Measurements from ENCODE around the gene RMRP. TPM values are rescaled to one million over a fixed set of nuclear protein-coding genes. Genes with fewer than 3 reads are reported as not detected.

Gene RMRP
- total and polyA plus RNA-seq, 5 donors: 218 to 22,919 (median 20,579) TPM

DNA sequence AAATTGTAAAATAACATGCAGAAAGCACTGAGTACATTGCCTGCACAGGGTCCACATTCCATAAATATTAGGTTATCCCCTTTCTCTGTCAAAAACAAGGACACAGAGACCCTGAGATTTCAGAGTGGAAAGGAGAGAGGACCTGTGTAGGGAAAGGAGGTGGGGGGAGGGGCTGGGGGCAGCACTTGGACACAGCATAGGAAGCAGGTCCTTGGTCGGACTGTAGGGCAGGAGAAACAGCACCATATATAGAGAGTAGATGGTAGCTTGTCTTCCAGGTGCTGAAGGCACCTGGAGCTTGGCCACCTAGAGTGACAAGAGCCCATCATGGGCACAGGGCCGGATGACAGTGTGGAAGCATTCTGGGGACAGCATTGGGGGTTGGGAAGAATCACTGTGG lies 29.5 kb upstream of the RMRP start:
- Histone ChIP-seq H3K4me3 (ENCODE audit: low read length) (peak overlapping the region; percentile 70), H3K9me3 (ENCODE audit: control insufficient read depth, low read length) (no peaks in the 10 kb centered on the region), H3K27ac (ENCODE audit: low read length) (peak overlapping the region; percentile 76), H3K4me1 (ENCODE audit: control insufficient read depth, insufficient read depth, low read length) (peaks cover 2% of the 10 kb centered on the region), H3K27me3 (ENCODE audit: control insufficient read depth, insufficient read depth) (no peaks in the 10 kb centered on the region)
- WGBS: 54% methylated on average over 2 of the region's 2 CpGs
- intact Hi-C loops (cut with DNase I): no loop called here
- DNase-seq: peak in 1 of 3 donors; percentile 14
- no peak for ATAC-seq

DNA sequence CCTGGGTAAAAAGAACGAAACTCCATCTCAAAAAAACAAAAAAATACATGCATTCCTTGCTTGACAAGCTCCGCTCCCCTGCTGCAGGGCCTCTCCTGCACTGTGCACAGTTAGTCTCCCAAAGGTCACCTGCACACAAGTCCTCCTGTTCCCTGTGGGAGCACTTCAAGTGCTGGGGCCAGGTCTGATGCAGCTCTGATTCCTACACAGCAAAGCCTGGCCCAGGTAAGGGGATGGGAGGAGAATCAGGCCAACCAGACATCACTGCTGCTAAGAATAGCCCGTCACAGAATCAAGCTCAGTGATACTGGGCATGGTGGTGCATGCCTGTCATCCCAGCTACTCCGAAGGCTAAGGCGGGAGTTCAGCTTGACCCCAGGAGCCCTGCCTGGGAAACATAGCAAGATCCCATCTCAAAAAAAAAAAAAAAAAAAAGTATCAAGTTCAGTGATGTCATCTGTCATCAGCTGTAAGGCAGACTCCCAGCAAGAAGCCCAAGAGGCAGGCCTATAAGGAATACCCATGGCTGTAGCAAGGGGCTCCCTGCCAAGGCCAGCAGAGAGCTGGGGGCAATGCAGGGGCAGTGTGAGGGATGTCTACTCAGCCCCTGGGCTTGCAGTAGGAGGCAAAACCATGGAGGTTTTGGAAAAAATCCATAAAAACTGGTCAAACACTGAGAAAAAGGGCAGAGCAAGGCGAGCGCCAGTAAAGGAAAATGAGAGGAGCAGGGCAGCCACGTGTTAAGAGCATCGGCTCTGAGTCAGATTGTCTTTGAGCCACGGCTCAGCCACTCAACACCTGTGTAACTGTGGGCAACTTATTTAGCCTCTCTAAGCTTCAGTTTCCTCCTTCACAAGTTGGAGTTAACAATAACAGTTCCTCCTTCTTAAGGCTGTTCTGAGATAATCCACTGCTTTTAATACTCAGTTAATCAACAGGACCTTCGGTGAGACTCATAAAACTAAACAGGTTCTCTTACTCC lies 28.7 kb upstream of the RMRP start:
- intact Hi-C loops (cut with DNase I): no loop called here
- peak overlapping the region; percentile 70 for H3K4me3 ChIP-seq (ENCODE audit: low read length)
- H3K27ac ChIP-seq (ENCODE audit: low read length): peak overlapping the region; percentile 6
- no peaks in the 10 kb centered on the region for H3K9me3 ChIP-seq (ENCODE audit: control insufficient read depth, low read length)
- H3K4me1 ChIP-seq (ENCODE audit: control insufficient read depth, insufficient read depth, low read length): peaks cover 2% of the 10 kb centered on the region
- ATAC-seq (no peak), DNase-seq (peak in 1 of 3 donors; percentile 82)
- WGBS: 44% methylated on average over 11 of the region's 11 CpGs
- H3K27me3 ChIP-seq (ENCODE audit: control insufficient read depth, insufficient read depth): no peaks in the 10 kb centered on the region

DNA sequence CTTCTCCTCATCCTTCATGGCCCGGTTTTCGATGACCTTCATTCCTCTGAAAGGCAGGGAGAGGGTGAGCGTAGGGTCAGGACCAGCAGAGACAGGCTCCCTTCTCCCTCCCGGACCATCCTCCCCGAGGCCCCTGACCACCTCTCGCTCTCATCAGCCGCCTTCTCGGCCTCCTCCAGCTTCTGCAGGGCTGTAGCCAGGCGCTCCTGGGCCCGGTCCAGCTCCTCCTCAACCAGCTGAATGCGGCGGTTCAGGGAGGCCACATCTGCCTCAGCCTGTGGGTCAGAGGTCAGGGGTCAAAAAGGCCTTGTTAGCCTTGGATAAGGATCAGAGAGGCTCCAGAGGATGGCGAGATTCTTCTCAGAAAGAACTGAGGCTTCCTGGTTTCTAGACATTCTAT lies 27.7 kb upstream of the RMRP start:
- no peaks in the 10 kb centered on the region for H3K27me3 ChIP-seq (ENCODE audit: control insufficient read depth, insufficient read depth)
- H3K27ac ChIP-seq (ENCODE audit: low read length): no peak overlapping the region
- H3K4me3 ChIP-seq (ENCODE audit: low read length): no peak overlapping the region
- H3K9me3 ChIP-seq (ENCODE audit: control insufficient read depth, low read length): no peaks in the 10 kb centered on the region
- H3K4me1 ChIP-seq (ENCODE audit: control insufficient read depth, insufficient read depth, low read length): peaks cover 2% of the 10 kb centered on the region
- DNase-seq: peak in 1 of 3 donors; percentile 52
- ATAC-seq: no peak
- intact Hi-C loops (cut with DNase I): no loop called here
- 66% methylated on average over 13 of the region's 13 CpGs for WGBS

DNA sequence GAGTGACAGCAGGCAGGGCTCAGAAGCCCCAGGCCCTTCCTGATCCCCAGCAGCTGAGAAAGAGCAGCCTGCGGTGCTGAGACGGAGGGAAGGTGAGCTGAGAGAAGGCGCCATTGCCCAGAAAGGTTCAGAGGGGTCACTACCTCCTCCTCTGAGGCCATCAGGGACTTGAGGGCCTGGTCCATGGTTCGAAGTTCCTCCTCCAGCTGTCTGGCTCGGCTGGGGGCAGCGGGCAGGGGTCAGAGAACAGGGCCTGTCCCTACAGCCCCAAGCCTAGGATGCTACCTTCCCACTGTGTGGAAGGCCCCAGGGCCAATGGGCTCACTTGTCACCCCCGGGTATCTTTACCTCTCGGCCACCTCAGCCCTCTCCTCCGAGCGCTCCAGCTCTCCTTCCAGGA lies 27.1 kb upstream of the RMRP start:
- peaks cover 2% of the 10 kb centered on the region for H3K4me1 ChIP-seq (ENCODE audit: control insufficient read depth, insufficient read depth, low read length)
- H3K27me3 ChIP-seq (ENCODE audit: control insufficient read depth, insufficient read depth): no peaks in the 10 kb centered on the region
- DNase-seq (peak in 1 of 3 donors; percentile 44), ATAC-seq (no peak)
- peak overlapping the region; percentile 28 for H3K27ac ChIP-seq (ENCODE audit: low read length)
- 90% methylated on average over 10 of the region's 10 CpGs for WGBS
- H3K9me3 ChIP-seq (ENCODE audit: control insufficient read depth, low read length): no peaks in the 10 kb centered on the region
- intact Hi-C loops (cut with DNase I): no loop called here
- no peak overlapping the region for H3K4me3 ChIP-seq (ENCODE audit: low read length)

DNA sequence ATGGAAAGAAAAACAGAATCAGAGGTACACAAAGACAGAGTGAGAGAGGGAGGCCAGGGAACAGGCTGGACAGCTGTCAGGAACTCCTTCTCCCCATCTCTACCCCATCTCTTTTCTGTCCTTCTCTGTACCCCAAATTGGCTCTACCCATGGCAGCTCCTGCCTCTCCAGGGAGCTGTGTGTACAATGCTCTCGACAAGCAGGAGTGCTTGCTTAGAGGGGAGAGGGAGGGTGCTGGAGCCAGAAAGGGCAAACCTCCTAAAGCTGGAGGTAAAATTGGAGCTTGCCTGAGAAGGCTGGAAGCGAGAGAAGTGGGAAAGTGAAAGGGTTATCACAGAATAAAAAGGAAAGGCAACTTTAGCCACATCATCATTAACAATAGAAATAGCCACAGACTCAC lies 25.5 kb upstream of the RMRP start:
- no peak for ATAC-seq
- Histone ChIP-seq H3K27me3 (ENCODE audit: control insufficient read depth, insufficient read depth) (no peaks in the 10 kb centered on the region), H3K9me3 (ENCODE audit: control insufficient read depth, low read length) (no peaks in the 10 kb centered on the region), H3K27ac (ENCODE audit: low read length) (no peak overlapping the region), H3K4me1 (ENCODE audit: control insufficient read depth, insufficient read depth, low read length) (peaks cover 2% of the 10 kb centered on the region), H3K4me3 (ENCODE audit: low read length) (no peak overlapping the region)
- intact Hi-C loops (cut with DNase I): no loop called here
- 55% methylated on average over 2 of the region's 2 CpGs for WGBS
- DNase-seq: no peak

DNA sequence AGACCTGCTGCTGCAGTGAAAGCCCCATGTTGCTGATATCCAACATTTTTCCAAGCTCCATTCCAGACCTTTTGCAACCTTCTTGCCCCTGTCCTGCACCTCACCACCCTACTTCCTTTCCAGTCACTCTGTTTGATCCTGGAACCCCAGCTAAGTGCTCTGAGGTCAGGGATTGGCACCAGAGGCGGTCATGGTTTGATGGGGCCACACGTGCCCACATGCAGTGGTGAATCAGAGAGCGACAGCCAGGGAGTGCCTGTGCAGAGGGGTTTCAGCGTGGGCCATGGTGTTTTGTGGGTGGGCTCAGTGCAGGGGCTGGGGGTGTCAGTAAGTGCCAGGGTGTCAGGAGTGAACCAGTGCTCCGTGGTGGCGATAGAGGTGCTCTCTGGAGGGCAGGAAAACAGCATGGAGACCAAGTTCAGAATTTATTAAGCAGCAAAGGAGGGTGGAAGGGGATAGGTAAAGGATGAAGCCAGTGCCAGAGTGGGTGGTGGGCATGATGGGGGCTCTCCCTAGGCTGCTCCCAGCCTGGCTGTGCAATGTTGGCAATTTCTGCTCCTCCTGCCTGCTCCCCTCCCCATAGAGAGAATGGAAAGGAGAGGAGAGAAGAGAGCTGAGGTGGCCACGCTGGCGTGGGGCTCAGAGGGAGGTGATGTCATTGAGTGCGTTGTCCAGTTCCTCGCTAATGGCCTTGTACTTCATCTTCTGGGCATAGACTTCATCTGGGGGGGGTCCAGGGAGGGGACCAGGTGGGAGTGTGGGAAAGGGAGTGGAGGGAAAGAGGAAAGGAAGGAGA lies 24.9 kb upstream of the RMRP start:
- Histone ChIP-seq H3K9me3 (ENCODE audit: control insufficient read depth, low read length) (no peaks in the 10 kb centered on the region), H3K4me3 (ENCODE audit: low read length) (no peak overlapping the region), H3K4me1 (ENCODE audit: control insufficient read depth, insufficient read depth, low read length) (peaks cover 2% of the 10 kb centered on the region), H3K27me3 (ENCODE audit: control insufficient read depth, insufficient read depth) (no peaks in the 10 kb centered on the region), H3K27ac (ENCODE audit: low read length) (no peak overlapping the region)
- WGBS: 82% methylated on average over 10 of the region's 10 CpGs
- intact Hi-C loops (cut with DNase I): no loop called here
- DNase-seq (peak in 1 of 3 donors; percentile 18), ATAC-seq (no peak)

DNA sequence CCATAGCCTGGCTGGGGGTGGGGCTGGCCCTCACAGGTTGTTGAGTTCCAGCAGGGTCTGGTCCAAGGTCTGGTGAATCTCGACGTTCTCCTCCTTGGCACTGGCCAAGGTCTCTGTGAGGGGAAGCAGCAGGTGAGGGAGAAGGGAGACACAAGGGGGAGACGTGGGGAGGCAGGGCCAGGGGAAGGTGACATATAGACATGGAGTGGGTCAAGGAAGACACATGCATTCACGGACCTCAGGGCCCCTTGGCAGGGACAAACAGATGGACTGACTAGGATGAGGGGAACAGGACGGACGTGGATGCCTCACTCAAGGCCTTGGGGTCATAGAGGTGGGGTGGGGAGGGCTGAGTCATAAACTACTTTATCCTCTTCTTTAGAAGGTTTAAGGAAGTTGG lies 24.2 kb upstream of the RMRP start:
- H3K4me1 ChIP-seq (ENCODE audit: control insufficient read depth, insufficient read depth, low read length): peaks cover 2% of the 10 kb centered on the region
- ATAC-seq (peak in 1 of 2 donors; percentile 4), DNase-seq (peak in 1 of 3 donors; percentile 38)
- H3K27me3 ChIP-seq (ENCODE audit: control insufficient read depth, insufficient read depth): no peaks in the 10 kb centered on the region
- H3K9me3 ChIP-seq (ENCODE audit: control insufficient read depth, low read length): no peaks in the 10 kb centered on the region
- H3K27ac ChIP-seq (ENCODE audit: low read length): no peak overlapping the region
- intact Hi-C loops (cut with DNase I): no loop called here
- WGBS: 64% methylated on average over 6 of the region's 6 CpGs
- no peak overlapping the region for H3K4me3 ChIP-seq (ENCODE audit: low read length)

DNA sequence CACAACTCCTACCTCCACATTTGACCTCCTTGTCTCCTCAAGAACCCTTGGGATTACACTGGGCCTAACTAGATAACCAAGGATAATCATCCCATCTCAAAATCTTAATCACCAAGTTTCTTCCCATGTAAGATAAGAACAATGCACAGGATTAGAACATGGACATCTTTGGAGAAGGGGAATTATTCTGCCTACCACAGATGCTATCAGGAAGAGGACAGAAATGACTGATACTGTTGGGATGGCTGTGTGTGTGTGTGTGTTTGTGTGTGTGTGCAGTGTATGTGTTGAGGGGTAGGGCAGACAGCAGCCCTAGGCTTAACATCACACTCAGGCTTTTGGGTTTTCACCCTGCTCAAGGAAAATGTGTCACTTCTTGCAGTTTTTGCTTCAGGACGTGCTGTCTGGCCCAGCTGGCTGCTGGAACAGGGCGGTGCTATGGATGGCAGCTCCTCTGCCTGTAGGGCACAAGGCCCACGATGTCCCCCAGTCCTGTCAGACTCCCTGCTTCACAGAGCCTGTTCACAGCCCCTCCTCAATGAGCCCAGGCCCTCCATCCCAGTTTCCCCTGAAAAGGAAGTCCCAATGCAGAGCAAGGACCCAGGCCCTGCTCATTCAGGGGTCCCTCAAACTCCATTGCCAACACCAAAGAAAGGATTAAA lies 23.7 kb upstream of the RMRP start:
- Histone ChIP-seq H3K9me3 (ENCODE audit: control insufficient read depth, low read length) (no peaks in the 10 kb centered on the region), H3K27me3 (ENCODE audit: control insufficient read depth, insufficient read depth) (no peaks in the 10 kb centered on the region), H3K27ac (ENCODE audit: low read length) (no peak overlapping the region), H3K4me1 (ENCODE audit: control insufficient read depth, insufficient read depth, low read length) (peaks cover 3% of the 10 kb centered on the region), H3K4me3 (ENCODE audit: low read length) (no peak overlapping the region)
- intact Hi-C loops (cut with DNase I): no loop called here
- ATAC-seq: no peak
- DNase-seq: peak in 1 of 3 donors; percentile 18
- WGBS: 61% methylated on average over 3 of the region's 3 CpGs

DNA sequence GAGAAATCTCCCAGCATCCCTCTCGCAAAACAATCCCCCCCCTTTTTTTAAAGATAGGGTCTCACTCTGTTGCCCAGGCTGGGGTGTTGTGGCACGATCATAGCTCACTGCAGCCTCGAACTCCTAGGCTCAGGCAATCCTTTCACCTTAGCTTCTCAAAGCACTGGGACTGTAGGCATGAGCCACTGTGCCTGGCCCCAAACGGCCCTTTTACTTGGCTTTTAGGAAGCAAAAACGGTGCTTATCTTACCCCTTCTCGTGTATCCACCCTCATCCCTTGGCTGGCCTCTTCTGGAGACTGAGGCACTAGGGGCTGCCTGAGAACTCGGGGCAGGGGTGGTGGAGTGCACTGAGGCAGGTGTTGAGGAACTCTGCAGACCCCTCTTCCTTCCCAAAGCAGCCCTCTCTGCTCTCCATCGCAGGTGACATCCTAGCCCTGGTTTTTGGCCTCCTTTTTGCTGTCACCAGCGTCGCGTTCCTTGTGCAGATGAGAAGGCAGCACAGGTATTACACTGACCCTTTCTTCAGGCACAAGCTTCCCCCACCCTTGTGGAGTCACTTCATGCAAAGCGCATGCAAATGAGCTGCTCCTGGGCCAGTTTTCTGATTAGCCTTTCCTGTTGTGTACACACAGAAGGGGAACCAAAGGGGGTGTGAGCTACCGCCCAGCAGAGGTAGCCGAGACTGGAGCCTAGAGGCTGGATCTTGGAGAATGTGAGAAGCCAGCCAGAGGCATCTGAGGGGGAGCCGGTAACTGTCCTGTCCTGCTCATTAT lies 22.7 kb upstream of the RMRP start:
- WGBS: 38% methylated on average over 15 of the region's 15 CpGs
- ATAC-seq (no peak), DNase-seq (peak in 1 of 3 donors; percentile 15)
- peaks cover 8% of the 10 kb centered on the region for H3K4me1 ChIP-seq (ENCODE audit: control insufficient read depth, insufficient read depth, low read length)
- no peak overlapping the region for H3K4me3 ChIP-seq (ENCODE audit: low read length)
- no peak overlapping the region for H3K27ac ChIP-seq (ENCODE audit: low read length)
- H3K27me3 ChIP-seq (ENCODE audit: control insufficient read depth, insufficient read depth): no peaks in the 10 kb centered on the region
- H3K9me3 ChIP-seq (ENCODE audit: control insufficient read depth, low read length): no peaks in the 10 kb centered on the region
- intact Hi-C loops (cut with DNase I): no loop called here

DNA sequence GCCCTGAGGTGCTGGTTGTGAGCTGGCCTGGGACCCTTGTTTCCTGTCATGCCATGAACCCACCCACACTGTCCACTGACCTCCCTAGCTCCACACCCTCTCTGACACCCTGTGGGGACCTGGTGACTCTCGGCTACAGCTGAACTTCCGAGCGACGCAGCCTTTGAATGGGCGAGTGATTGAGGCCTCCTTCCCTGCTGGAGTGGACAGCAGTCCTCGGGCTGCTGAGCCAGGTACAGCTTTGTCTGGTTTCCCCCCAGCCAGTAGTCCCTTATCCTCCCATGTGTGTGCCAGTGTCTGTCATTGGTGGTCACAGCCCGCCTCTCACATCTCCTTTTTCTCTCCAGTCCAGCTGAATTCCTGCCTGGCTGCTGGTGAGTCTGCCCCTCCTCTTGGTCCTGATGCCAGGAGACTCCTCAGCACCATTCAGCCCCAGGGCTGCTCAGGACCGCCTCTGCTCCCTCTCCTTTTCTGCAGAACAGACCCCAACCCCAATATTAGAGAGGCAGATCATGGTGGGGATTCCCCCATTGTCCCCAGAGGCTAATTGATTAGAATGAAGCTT lies 22.0 kb upstream of the RMRP start:
- no peak overlapping the region for H3K27ac ChIP-seq (ENCODE audit: low read length)
- H3K4me1 ChIP-seq (ENCODE audit: control insufficient read depth, insufficient read depth, low read length): peaks cover 6% of the 10 kb centered on the region
- DNase-seq (peak in 1 of 3 donors; percentile 32), ATAC-seq (no peak)
- 81% methylated on average over 8 of the region's 8 CpGs for WGBS
- no peaks in the 10 kb centered on the region for H3K9me3 ChIP-seq (ENCODE audit: control insufficient read depth, low read length)
- H3K4me3 ChIP-seq (ENCODE audit: low read length): no peak overlapping the region
- no peaks in the 10 kb centered on the region for H3K27me3 ChIP-seq (ENCODE audit: control insufficient read depth, insufficient read depth)
- intact Hi-C loops (cut with DNase I): no loop called here

All from right cardiac atrium (tissue), 5 donors.